ENCODE measurements around the gene SSNA1.

GRCh38 chr9:137161558-137162486, 26.7 kb upstream of the SSNA1 start:
- no peak for TF ChIP-seq CTCF (IDR thresholded peaks at IDR 0.05)
- no peak for TF ChIP-seq POLR2A (IDR thresholded peaks at IDR 0.05)

Measured in esophagus squamous epithelium (tissue), 4 donors.